Neutrophil (primary cell): ENCODE data around the gene CRTAC1.

ENCODE experiments used
- H3K27ac ChIP-seq: fragments of 200-600 bp; sonication (generic); 2 replicates; pipeline ENCODE4 v1.5.1; 2016; ENCODE audit warnings: mild to moderate bottlenecking, moderate library complexity
- H3K27me3 ChIP-seq: fragments of 200-600 bp; sonication (generic); 2 replicates; pipeline ENCODE4 v1.6.0; 2016; ENCODE audit warnings: mild to moderate bottlenecking
- H3K36me3 ChIP-seq: fragments of 200-600 bp; sonication (generic); 2 replicates; pipeline ENCODE4 v1.5.1; 2017
- H3K4me1 ChIP-seq, 2 experiments: fragments of 200-600 bp in 1 of 2; sonication (generic) in 1 of 2; 1 replicate in 1 of 2; 2 replicates in 1 of 2; pipeline versions ENCODE4 v1.5.1 to v1.6.1; 2013 to 2016; ENCODE audit warnings: low read depth in 1 of 2, low read length in 1 of 2, mild to moderate bottlenecking in 1 of 2, moderate library complexity in 1 of 2; ENCODE audit not compliant: control insufficient read depth in 1 of 2, insufficient read depth in 1 of 2
- H3K4me3 ChIP-seq, 2 experiments: fragments of 200-600 bp in 1 of 2; sonication (generic) in 1 of 2; 1 replicate in 1 of 2; 2 replicates in 1 of 2; pipeline ENCODE4 v1.5.1; 2013 to 2016; ENCODE audit warnings: low read depth in 1 of 2, low read length in 1 of 2, mild to moderate bottlenecking in 1 of 2, moderate library complexity in 1 of 2
- H3K9me3 ChIP-seq: fragments of 200-600 bp; sonication (generic); 2 replicates; pipeline ENCODE4 v1.5.1; 2016
- CTCF ChIP-seq: fragments of 200-600 bp; sonication (generic); IDR thresholded peaks from 2 replicates; pipeline ENCODE4 v1.5.1; 2016; ENCODE audit warnings: antibody characterized with exemption

CRTAC1 gene

GRCh38 chr10:98047009-98047741 is 16.8 kb upstream of the CRTAC1 start:
- TF ChIP-seq CTCF = no peak
- Histone ChIP-seq H3K36me3 (no peaks in the 10 kb centered on the region), H3K27me3 (peaks cover 89% of the 10 kb centered on the region), H3K27ac (no peak overlapping the region), H3K9me3 (no peaks in the 10 kb centered on the region), H3K4me1 (no peaks in the 10 kb centered on the region), H3K4me3 (no peak overlapping the region)

- peak; percentile 71 for TF ChIP-seq CTCF
- Histone ChIP-seq H3K27me3 (peaks cover 87% of the 10 kb centered on the region), H3K4me3 (no peak overlapping the region), H3K27ac (no peak overlapping the region), H3K36me3 (no peaks in the 10 kb centered on the region), H3K9me3 (no peaks in the 10 kb centered on the region), H3K4me1 (no peaks in the 10 kb centered on the region)
These were observed 15.5 kb upstream of the CRTAC1 start for GRCh38 chr10:98045785-98046389.

- no peaks in the 10 kb centered on the region for H3K9me3 ChIP-seq
- H3K4me3 ChIP-seq = no peak overlapping the region
- no peak overlapping the region for H3K27ac ChIP-seq
- no peaks in the 10 kb centered on the region for H3K4me1 ChIP-seq
- no peak for TF ChIP-seq CTCF
- H3K36me3 ChIP-seq = no peaks in the 10 kb centered on the region
- H3K27me3 ChIP-seq = peaks cover 99% of the 10 kb centered on the region
These were observed 11.1 kb upstream of the CRTAC1 start for GRCh38 chr10:98041352-98042043.

GRCh38 chr10:98039690-98040381 is 9.4 kb upstream of the CRTAC1 start:
- TF ChIP-seq CTCF = no peak
- Histone ChIP-seq H3K9me3 (no peaks in the 10 kb centered on the region), H3K4me1 (no peaks in the 10 kb centered on the region), H3K4me3 (no peak overlapping the region), H3K27me3 (peaks cover 99% of the 10 kb centered on the region), H3K36me3 (no peaks in the 10 kb centered on the region), H3K27ac (no peak overlapping the region)

- Histone ChIP-seq H3K27ac (no peak overlapping the region), H3K4me3 (no peak overlapping the region), H3K36me3 (no peaks in the 10 kb centered on the region), H3K27me3 (peaks cover 99% of the 10 kb centered on the region), H3K4me1 (no peaks in the 10 kb centered on the region), H3K9me3 (no peaks in the 10 kb centered on the region)
- no peak for TF ChIP-seq CTCF
These were observed 7.9 kb upstream of the CRTAC1 start for GRCh38 chr10:98038288-98038687.
